Measurements from ENCODE around the gene TRIM31.
"Not testable (repeated sequence)": the region's sequence is repeated elsewhere in the genome, so short reads cannot be mapped to it uniquely, and the experiment has no call there.

The TRIM31 gene

GRCh38 chr6:30149858-30150550, 37.1 kb upstream of the TRIM31 start:
- no peak for DNase-seq (ENCODE audit: low read depth in 3 of 3)

GRCh38 chr6:30149234-30149633, 36.3 kb upstream of the TRIM31 start:
- DNase-seq (ENCODE audit: low read depth in 3 of 3): no peak

GRCh38 chr6:30147096-30147495, 34.2 kb upstream of the TRIM31 start:
- DNase-seq (ENCODE audit: low read depth in 3 of 3): no peak

GRCh38 chr6:30145818-30146217, 32.9 kb upstream of the TRIM31 start:
- DNase-seq (ENCODE audit: low read depth in 3 of 3): no peak

GRCh38 chr6:30144811-30145210, 31.9 kb upstream of the TRIM31 start:
- no peak for DNase-seq (ENCODE audit: low read depth in 3 of 3)

- DNase-seq (ENCODE audit: low read depth in 3 of 3): no peak
Observed at GRCh38 chr6:30143780-30144179, 30.9 kb upstream of the TRIM31 start.

GRCh38 chr6:30142665-30143064, 29.8 kb upstream of the TRIM31 start:
- no peak for DNase-seq (ENCODE audit: low read depth in 3 of 3)

GRCh38 chr6:30140240-30140639, 27.4 kb upstream of the TRIM31 start:
- not testable (repeated sequence) for DNase-seq (ENCODE audit: low read depth in 3 of 3)

- no peak for DNase-seq (ENCODE audit: low read depth in 3 of 3)
Observed at GRCh38 chr6:30136570-30137286, 23.8 kb upstream of the TRIM31 start.

GRCh38 chr6:30135757-30136156, 22.9 kb upstream of the TRIM31 start, which contains the start of gene TRIM40:
TSS of gene TRIM40 (plus strand) at chr6:30136140. CDS start at chr6:30137037, 897 bp downstream.
- no peak for DNase-seq (ENCODE audit: low read depth in 3 of 3)

- DNase-seq (ENCODE audit: low read depth in 3 of 3): no peak
Observed at GRCh38 chr6:30135147-30135546, 22.3 kb upstream of the TRIM31 start.

- no peak for DNase-seq (ENCODE audit: low read depth in 3 of 3)
Observed at GRCh38 chr6:30131947-30132497, 19.1 kb upstream of the TRIM31 start.

GRCh38 chr6:30130887-30131862, 18.3 kb upstream of the TRIM31 start:
- peak; percentile 39 to 60 (median 48) for DNase-seq (ENCODE audit: low read depth in 3 of 3)

- DNase-seq (ENCODE audit: low read depth in 3 of 3): no peak
Observed at GRCh38 chr6:30130179-30130679, 17.3 kb upstream of the TRIM31 start.

GRCh38 chr6:30129265-30130178, 16.6 kb upstream of the TRIM31 start:
- no peak for DNase-seq (ENCODE audit: low read depth in 3 of 3)

GRCh38 chr6:30127238-30128093, 14.6 kb upstream of the TRIM31 start:
- DNase-seq (ENCODE audit: low read depth in 3 of 3): no peak

GRCh38 chr6:30122515-30122914, 9.6 kb upstream of the TRIM31 start:
- DNase-seq (ENCODE audit: low read depth in 3 of 3): no peak

- DNase-seq (ENCODE audit: low read depth in 3 of 3): no peak
Observed at GRCh38 chr6:30121446-30122366, 8.8 kb upstream of the TRIM31 start.

Data from stimulated activated CD4-positive, alpha-beta T cell treated with anti-CD3 and anti-CD28 coated beads, TNF-alpha, amount 100 ng/mL, for 24 hours (primary cell).